Activated CD8-positive, alpha-beta memory T cell treated with anti-CD3 and anti-CD28 coated beads for 36 hours (primary cell): ENCODE measurements around the gene TNNC1. TPM values are rescaled to one million over a fixed set of nuclear protein-coding genes. Genes with fewer than 3 reads are reported as not detected.

Source experiments
- CTCF ChIA-PET: fragments of 350-600 bp; sonication (Branson Sonifier 250); formaldehyde crosslinking; loops from one replicate; lab custom pipeline; 2021; ENCODE audit warnings: antibody characterized with exemption; lab: Charles Lee
- POLR2A ChIA-PET: fragments of 350-600 bp; sonication (Branson Sonifier 250); formaldehyde crosslinking; loops from one replicate; lab custom pipeline; 2021; ENCODE audit warnings: antibody characterized with exemption; lab: Charles Lee
- total RNA-seq, 2 experiments: library from RNA; stranded (reverse); gene quantifications; one replicate each; pipeline ENCODE4 v1.2.3, GENCODE V29; 2021

TNNC1 gene
- 1 to 10 TPM; 1.3 to 2.1 TPM for total RNA-seq

GRCh38 chr3:52453496-52454249 is at the start of gene TNNC1:
TSS of gene TNNC1 (minus strand) at chr3:52454041. CDS start at chr3:52454015, 26 bp downstream.
- ChIA-PET CTCF (interaction anchor here (0.8 to 2.1 kb wide), 5 partner anchors 8 to 41 kb away, joined by 3 to 9 read pairs (median 5); partner anchors contain the start of gene SEMA3G), POLR2A (interaction anchor here (0.6 kb wide), 1 partner anchor 471 kb away, joined by 3 read pairs; no protein-coding TSS in a partner anchor)

GRCh38 chr3:52502808-52503350 is 49.0 kb upstream of the TNNC1 start:
- POLR2A ChIA-PET: no interaction called here
- CTCF ChIA-PET: no interaction called here

DNA sequence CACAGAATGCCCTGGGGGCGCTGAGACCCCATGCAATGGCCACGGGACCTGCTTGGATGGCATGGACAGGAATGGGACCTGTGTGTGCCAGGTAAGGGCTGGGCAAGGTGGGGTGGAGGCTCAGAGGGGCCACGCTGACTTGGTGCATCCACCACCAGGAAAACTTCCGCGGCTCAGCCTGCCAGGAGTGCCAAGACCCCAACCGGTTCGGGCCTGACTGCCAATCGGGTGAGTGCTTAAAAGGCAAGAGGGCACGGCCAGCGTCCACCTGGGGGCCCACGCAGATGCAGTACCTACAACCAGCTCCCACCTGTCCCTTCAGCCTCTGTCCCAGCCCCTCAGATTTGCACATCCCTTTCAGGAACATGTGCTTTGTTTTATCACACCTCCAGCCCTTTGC is 48.2 kb upstream of the TNNC1 start:
- ChIA-PET CTCF (no interaction called here), POLR2A (no interaction called here)

DNA sequence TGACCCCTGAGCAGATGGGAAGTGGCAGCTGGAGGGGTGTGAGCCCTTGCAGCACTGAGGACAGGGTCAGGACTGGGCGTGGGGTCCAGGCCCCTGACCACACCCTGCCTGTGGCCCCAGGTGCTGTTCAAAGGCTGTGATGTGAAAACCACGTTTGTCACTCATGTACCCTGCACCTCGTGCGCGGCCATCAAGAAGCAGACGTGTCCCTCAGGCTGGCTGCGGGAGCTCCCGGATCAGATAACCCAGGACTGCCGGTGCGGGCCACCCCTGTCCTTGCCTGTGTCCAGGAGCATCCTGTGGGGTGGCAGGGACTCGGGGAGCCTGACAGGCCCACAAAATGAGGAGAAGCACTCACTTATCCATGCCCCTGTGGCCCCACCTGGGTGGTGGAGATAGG is 47.2 kb upstream of the TNNC1 start:
- ChIA-PET CTCF (no interaction called here), POLR2A (no interaction called here)

DNA sequence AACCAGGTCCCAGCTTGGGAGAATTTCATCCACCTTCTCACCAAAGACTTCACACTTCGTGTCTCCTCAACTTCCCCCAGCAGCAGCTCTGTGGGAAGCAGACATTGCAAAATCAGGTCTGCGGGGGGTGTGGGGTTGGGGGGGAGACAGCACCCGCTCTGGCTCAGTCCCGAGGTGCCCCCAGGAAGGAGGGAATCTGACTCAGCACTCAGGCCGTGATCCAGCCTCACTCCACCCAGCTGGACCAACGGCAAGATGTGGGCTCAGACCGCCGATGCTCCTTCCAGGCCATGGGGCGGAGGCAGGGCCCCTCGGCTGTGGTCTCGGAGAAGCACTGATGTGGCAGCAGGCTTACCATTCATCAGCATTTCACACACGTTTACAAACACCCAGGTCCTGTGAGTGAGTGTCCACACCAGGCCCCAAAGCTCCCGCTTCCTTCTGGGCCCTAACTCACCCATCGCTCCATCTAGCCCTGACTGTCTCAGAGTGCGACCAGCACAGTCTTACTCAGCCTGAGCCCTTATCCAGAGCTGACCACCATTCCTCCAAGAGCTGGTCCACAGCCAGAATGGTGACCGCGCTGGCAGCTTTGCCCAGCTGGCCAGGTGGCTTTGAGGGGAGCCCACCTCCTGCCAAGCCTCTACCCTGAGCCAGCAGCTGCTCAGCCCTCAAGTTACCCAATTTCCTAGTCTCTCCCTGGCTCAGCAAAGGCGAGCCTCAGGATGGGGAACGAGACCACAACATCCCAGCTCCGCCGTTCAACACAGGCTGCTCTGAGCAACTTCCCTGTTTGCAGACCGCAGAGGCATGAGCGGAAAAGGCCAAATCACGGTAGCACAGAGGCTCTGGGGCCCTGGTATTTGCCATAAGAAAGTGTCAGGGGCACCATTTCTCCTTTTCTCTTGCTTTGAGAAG is 44.6 kb upstream of the TNNC1 start:
- POLR2A ChIA-PET: no interaction called here
- CTCF ChIA-PET: no interaction called here

GRCh38 chr3:52495777-52496602 is 42.1 kb upstream of the TNNC1 start:
- POLR2A ChIA-PET: no interaction called here
- CTCF ChIA-PET: interaction anchor here (1.1 kb wide), 1 partner anchor 198 kb away, joined by 3 read pairs; no protein-coding TSS in a partner anchor

DNA sequence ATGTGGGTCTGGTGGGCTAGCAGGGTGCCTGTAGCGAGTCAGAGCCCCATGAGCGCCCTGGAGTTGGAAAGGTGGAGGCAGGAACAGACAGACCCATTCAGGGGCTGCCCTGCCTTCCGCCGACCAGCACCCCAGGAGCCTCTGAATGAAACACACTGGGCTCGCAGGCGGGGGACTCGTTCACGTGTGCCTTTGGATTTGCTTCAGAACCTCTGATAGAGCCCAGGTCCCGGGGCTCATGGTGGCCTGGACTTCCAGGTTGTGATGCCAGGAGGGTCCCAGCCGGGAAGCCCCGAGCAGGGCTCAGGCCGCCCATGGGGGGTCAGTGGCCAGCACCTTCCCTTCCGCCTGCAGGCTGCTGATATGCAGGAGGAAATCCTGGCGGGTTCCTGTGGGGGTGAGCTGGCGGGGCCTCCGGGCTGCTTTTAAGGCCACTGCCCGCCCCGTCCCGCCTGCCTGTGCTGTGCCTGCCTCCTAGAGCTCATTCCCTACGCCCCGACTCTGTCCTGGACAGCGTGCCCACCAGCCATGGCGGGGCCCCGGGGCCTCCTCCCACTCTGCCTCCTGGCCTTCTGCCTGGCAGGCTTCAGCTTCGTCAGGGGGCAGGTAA is 41.1 kb upstream of the TNNC1 start, which contains the start of gene STAB1:
Gene STAB1 (plus strand): TSS at position 453 of the 610 bp plus-strand sequence. CDS start 76 bp downstream, at position 529.
- ChIA-PET POLR2A (no interaction called here), CTCF (interaction anchor here (1.1 kb wide), 1 partner anchor 197 kb away, joined by 3 read pairs; no protein-coding TSS in a partner anchor)

DNA sequence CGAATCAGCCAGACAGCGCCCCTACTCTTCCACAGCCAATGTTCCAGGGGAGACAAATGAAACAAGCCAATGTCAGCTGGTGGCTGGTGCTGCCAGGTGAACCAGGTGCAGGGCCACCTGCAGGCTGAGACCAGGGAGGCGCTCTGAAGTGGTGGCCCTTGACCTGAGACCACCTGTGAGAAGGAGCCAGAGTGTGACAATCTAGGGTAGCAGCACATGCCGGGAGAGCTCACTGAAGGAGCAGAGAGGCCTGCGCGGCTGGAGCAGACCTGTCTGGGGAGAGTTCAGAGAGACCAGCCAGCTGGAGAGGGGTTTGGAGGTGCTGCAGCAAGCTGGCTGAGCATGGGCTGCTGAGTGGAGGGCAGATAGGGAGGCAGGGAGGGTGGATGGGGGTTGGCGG is 40.6 kb upstream of the TNNC1 start:
- POLR2A ChIA-PET: interaction anchor here (0.6 kb wide), 1 partner anchor 15 kb away, joined by 6 read pairs; no protein-coding TSS in a partner anchor
- CTCF ChIA-PET: no interaction called here

GRCh38 chr3:52493232-52494017 is 39.6 kb upstream of the TNNC1 start:
- CTCF ChIA-PET: no interaction called here
- POLR2A ChIA-PET: no interaction called here

GRCh38 chr3:52492059-52492458 is 38.2 kb upstream of the TNNC1 start:
- ChIA-PET CTCF (no interaction called here), POLR2A (no interaction called here)

GRCh38 chr3:52490939-52491526 is 37.2 kb upstream of the TNNC1 start:
- ChIA-PET CTCF (interaction anchor here (0.9 kb wide), 1 partner anchor 21 kb away, joined by 3 read pairs; no protein-coding TSS in a partner anchor), POLR2A (interaction anchor here (0.6 kb wide), 1 partner anchor 12 kb away, joined by 3 read pairs; no protein-coding TSS in a partner anchor)

DNA sequence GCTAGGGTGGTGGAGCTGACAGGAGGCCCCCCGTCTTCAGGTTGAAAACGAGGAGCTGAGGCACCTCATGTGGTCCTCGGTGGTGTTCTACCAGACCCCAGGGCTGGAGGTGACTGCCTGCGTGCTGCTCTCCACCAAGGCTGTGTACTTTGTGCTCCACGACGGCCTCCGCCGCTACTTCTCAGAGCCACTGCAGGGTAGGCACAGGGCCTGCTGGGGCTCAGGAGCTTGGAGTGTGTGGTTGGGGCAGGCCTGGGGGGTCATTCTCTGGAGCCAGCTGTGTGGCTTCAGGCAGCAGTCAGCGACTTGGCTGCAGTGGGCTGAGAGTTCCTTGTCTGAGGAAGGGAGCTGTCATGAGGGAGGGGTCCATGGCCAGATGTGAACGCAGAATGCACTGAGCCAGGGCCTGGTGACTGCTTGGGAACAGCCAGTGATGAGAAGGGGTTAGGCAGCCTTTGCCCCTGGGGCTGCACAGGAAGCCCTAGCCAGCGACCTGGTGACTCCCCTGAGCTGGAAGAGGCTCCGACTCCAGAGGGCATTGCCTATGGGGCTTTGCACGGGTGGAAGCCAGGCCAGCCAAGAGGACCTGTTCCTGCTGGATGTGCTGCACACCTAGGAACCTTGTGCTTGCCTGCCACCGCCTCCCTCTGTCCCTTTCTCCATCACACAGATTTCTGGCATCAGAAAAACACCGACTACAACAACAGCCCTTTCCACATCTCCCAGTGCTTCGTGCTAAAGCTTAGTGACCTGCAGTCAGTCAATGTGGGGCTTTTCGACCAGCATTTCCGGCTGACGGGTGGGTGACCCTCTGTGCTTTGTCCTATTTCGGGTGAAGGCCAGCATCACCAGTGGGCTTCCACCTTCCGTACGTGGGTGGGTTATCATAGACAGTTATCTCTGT is 36.4 kb upstream of the TNNC1 start:
- ChIA-PET POLR2A (interaction anchor here (0.6 kb wide), 1 partner anchor 11 kb away, joined by 3 read pairs; no protein-coding TSS in a partner anchor), CTCF (interaction anchor here (0.9 kb wide), 2 partner anchors 22 to 78 kb away, joined by 3 read pairs; no protein-coding TSS in a partner anchor)

- ChIA-PET CTCF (interaction anchor here (0.9 to 1.3 kb wide), 2 partner anchors 77 to 138 kb away, joined by 3 read pairs; no protein-coding TSS in a partner anchor), POLR2A (no interaction called here)
These were observed 35.6 kb upstream of the TNNC1 start for GRCh38 chr3:52489453-52489852.

- CTCF ChIA-PET: interaction anchor here (1.3 kb wide), 1 partner anchor 138 kb away, joined by 3 read pairs; no protein-coding TSS in a partner anchor
- POLR2A ChIA-PET: no interaction called here
These were observed 34.9 kb upstream of the TNNC1 start for GRCh38 chr3:52488746-52489145.

DNA sequence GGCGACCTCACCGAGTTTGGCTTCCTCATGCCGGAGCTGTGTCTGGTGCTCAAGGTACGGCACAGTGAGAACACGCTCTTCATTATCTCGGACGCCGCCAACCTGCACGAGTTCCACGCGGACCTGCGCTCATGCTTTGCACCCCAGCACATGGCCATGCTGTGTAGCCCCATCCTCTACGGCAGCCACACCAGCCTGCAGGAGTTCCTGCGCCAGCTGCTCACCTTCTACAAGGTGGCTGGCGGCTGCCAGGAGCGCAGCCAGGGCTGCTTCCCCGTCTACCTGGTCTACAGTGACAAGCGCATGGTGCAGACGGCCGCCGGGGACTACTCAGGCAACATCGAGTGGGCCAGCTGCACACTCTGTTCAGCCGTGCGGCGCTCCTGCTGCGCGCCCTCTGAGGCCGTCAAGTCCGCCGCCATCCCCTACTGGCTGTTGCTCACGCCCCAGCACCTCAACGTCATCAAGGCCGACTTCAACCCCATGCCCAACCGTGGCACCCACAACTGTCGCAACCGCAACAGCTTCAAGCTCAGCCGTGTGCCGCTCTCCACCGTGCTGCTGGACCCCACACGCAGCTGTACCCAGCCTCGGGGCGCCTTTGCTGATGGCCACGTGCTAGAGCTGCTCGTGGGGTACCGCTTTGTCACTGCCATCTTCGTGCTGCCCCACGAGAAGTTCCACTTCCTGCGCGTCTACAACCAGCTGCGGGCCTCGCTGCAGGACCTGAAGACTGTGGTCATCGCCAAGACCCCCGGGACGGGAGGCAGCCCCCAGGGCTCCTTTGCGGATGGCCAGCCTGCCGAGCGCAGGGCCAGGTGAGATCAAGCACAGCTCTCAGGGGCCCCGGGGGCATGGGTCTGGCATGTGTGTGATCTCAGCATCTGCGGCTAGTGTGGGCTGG is 34.2 kb upstream of the TNNC1 start:
- POLR2A ChIA-PET: no interaction called here
- CTCF ChIA-PET: interaction anchor here (1.3 kb wide), 1 partner anchor 137 kb away, joined by 3 read pairs; no protein-coding TSS in a partner anchor
